NCI-H187 (cell line): ENCODE data around the gene TMEM203.
"Not testable (repeated sequence)": the region's sequence is repeated elsewhere in the genome, so short reads cannot be mapped to it uniquely, and the experiment has no call there.

Experiments used
- DNase-seq, 2 experiments: peaks; one replicate each; lab custom pipeline; 2025; lab: John Stamatoyannopoulos, UW

TMEM203 gene

DNA sequence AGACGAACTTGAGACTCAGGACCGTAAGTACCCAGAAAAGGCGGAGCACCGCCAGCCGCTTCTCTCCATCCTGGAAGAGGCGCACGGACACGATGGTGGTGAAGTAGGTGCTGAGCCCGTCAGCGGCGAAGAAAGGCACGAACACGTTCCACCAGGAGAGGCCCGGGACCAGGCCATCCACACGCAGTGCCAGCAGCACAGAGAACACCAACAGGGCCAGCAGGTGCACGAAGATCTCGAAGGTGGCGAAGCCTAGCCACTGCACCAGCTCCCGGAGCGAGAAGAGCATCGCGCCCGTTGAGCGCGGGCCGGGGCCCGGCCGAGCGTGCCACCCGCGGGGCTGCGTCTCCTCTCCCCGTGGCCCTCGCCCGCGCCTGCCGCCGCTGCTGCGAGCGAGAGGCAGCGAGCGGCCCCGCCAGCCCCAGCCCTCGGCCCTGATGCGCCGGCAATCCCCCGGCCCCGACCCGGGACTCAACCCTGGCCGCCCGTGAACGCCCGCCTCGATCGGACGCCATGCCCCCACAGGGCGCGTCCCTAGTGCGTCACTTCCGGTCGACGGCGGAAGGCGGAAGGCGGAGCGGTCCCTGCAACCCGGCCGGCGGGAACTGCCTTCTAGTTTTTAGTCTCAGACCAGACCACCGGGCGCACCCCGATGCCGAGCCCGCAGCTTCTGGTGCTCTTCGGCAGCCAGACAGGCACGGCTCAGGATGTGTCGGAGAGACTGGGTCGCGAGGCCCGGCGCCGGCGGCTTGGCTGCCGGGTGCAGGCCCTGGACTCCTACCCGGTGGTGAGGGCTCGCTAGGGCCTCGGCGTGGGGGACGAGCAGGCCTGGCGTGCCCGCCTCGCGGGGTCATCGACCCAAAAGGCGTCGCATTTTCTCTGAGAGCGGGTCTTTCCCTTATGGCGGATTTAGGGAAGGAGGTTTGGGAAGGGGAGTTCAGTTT is at the start of gene TMEM203, which contains the start of gene NDOR1:
Gene TMEM203 (minus strand): TSS at position 523 of the 944 bp plus-strand sequence. CDS start 234 bp downstream, at position 289.
Gene NDOR1 (plus strand): TSS at position 575 of the 944 bp plus-strand sequence. CDS start 78 bp downstream, at position 653.
- peak; percentile 30 for DNase-seq

DNA sequence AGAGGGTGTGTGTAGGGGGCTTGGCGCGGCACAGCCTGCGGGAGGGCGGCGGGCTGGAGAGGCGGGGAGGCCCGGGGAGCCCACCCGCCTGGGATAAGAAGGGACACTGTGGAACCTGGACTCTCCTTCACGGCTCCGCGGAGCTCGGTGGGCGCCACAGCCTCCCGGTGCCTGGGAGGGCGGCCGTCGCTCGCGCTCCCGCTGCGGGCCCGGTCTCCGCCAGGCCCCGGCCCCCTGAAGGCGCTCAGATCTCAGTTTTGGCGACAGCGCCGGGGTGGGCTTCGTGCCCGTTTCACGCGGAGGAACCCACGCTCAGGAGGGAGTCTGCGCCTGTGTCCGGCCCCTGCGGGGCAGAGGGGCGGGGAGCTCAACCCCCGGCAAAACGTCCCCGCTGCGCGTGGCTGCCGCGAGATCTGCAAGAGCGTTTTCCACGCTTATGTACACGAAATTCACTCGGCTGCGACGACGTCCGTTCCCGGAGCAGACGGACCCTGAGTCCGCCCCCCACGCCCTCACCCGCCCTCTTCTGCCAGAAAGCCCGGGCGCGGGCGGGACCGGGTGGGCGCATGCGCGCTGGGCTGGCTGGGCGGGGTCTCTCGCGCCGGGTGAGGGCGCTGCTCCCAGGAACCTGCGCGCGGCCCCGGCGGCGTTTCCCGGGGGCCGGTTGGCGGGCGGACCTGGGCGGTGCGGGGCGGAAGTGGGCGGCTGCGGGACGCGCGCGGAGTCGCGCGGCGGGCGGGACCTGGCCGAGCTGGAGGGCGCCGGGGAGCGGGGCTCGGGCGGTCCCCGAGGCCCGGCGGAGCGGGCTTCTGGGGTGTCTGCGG is 49.4 kb upstream of the TMEM203 start, which contains the start of gene NELFB:
Gene NELFB (plus strand): TSS at position 704 of the 824 bp plus-strand sequence.
- peak; percentile 52 to 57 for DNase-seq

- DNase-seq, result no peak
Observed at GRCh38 chr9:137253717-137254623, 48.5 kb upstream of the TMEM203 start.

GRCh38 chr9:137252555-137253506 is 47.4 kb upstream of the TMEM203 start:
- no peak for DNase-seq

DNA sequence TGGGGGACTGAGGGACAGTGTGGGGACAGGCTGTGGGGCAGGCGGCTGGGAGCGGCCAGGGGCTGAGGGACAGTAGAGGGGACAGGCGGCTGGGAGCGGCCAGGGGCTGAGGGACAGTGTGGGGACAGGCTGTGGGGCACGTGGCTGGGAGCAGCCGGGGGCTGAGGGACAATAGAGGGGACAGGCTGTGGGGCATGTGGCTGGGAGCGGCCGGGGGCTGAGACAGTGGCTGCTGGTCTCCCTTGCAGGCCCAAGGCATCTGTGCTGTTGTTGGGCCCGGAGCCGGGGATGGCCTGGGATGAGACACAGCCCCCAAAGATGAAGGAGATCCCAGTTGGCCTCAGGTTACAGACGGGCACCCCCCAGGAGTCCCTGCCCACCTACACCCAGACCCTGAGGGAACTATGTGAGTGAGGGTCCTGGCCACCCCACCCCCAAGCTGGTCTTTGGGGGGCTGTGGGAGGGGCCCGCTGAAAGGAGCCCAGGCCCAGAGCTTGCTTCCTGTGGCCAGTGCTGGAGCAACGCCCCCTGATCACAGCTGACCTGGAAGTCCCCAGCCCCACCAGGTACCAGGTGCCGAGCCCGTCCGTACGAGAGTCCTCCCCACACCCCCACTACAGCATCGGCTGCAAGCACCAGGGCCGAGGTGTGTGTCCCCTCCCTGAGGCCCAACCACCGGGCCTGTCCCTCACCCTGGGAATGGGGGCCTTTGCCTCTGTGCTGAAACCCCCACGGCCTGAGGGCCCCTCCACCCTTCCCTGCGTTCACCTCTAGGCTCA is 46.2 kb upstream of the TMEM203 start:
- no peak for DNase-seq

DNA sequence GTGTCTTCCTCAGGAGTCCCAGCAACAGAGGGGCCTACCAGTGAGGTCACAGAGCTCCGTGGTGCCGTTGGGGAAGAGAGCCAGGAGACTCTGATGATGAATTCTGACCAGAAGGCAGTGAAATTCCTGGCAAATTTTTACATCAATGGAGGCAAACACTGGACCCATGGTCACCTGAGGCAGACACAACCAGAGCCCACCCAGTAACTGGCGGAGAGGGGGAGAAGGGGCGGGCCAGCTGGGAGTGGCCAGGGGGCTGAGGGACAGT is 45.7 kb upstream of the TMEM203 start, which contains the start of gene STPG3:
Gene STPG3 (plus strand): TSS at position 93 of the 268 bp plus-strand sequence. CDS start 1 bp downstream, at position 94.
- no peak for DNase-seq

DNA sequence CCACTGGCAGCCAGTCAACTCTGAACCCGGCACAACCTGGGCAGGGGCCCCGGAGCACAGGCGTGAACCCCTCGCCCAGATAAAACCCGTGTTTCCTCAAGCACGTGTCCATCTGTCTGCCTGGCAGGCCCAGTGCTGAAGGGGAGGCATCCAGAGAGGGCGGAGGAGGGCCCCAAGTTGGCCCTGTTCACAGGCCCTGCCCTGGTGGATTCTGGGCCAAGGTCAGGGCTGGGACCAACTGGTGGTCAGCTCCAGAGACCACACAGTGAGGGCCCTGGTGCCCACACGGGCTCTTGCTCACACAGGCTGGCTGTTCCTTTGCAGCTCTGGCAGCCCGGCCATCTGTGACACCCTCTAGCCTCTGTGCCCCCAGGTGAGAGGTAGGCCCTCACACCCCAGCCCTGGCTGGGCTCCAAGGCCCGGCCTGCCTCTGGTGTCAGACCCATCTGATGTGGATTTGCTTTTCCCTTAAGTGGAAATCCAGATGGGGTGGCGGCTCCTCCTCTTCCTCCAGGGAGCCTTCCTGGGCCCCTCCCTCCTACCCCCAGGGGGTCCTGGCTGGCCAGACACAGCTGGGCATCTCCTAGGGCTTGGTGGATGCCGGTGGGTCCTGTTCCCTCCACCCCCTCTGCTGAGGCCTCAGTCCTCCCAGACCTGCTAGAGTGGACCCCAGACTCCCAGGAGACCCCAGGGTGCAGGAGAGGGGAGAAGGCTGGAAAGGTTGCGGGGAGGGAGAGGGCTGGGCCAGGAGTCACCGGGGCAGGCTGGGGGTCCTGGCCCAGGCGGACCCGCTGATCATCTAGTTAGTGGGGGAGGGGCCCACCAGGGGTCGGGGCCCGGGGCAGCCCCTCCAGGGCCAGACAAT is 45.1 kb upstream of the TMEM203 start:
- no peak for DNase-seq

DNA sequence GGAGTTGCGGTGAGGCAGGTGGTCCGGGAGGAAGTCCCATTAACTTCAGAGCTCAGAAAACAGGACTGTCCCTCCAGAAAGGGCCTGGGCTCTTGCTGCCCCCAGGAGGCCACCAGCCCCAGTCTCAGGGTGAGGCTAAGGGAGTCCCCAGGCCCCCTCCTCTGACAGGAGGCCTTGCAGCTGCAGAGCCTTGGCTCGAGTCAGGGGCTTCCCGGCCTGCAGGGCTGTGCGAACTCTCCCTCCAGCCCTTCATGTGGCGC is 42.4 kb upstream of the TMEM203 start:
- DNase-seq, result no peak

DNA sequence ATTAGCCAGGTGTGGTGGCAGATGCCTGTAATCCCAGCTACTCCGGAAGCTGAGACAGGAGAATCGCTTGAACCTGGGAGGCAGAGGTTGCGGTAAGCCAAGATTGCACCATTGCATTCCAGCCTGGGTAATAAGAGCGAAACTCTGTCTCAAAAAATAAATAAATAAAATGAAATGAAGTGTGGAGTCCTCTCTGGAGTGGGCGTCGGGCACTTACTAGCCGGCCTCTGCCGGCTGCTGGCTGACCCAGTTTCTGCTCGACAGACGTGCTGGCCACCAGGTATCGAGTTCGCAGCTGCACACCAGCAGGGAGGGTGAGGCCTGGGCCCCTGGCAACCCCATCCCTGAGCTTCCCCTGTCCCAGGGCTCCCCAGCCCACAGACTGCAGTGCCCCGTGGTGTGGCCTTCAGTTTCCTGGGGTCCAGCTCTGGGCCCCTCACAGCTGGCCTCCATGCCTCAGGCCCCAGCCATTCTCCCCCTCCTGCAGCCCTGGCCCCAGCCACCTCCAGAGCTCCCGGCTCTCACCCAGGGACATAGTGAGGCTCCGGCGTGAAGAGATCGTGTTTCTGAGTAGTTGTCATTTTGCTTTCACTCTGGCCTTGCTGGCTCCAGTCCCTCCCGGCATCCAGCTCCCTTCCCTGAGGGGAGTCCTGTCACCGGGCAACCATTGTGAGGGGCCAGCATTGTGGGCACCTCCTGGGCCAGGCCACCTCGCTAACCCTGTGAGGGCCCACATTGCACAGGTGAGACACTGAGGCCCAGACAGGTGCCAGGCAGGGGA is 41.9 kb upstream of the TMEM203 start:
- DNase-seq, result no peak

- DNase-seq, result no peak
Observed at GRCh38 chr9:137245450-137246421, 40.3 kb upstream of the TMEM203 start.

- no peak for DNase-seq
Observed at GRCh38 chr9:137244486-137245449, 39.3 kb upstream of the TMEM203 start.

GRCh38 chr9:137243626-137244485 is 38.4 kb upstream of the TMEM203 start:
- no peak for DNase-seq

- DNase-seq, result not testable (repeated sequence)
Observed at GRCh38 chr9:137243266-137243625, 37.8 kb upstream of the TMEM203 start.

DNA sequence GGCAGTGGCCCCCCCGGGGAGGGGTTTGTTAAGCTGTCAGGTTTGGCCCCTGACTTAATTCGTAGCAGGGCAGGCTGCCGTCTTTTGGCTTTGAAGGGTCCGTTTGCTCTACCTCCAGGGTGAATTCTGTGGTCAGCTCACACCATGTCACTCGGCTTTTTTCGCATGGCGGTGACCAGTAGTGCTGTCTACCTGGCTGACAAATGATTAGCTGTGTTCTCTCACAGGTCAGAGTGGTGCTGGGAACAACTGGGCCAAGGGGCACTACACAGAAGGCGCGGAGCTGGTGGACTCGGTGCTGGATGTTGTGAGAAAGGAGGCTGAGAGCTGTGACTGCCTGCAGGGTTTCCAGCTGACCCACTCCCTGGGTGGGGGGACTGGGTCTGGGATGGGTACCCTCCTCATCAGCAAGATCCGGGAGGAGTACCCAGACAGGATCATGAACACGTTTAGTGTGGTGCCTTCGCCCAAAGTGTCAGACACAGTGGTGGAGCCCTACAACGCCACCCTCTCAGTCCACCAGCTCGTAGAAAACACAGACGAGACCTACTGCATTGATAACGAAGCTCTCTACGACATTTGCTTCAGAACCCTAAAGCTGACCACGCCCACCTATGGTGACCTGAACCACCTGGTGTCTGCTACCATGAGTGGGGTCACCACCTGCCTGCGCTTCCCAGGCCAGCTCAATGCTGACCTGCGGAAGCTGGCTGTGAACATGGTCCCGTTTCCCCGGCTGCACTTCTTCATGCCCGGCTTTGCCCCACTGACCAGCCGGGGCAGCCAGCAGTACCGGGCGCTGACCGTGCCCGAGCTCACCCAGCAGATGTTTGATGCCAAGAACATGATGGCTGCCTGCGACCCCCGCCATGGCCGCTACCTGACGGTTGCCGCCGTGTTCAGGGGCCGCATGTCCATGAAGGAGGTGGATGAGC is 37.1 kb upstream of the TMEM203 start:
- DNase-seq, result no peak
